NCI-H1417 (cell line): ENCODE measurements around the gene ANKLE2.
"Not testable (repeated sequence)": the region's sequence is repeated elsewhere in the genome, so short reads cannot be mapped to it uniquely, and the experiment has no call there.

Experiments used
- DNase-seq, 3 experiments: peaks; one replicate each; lab custom pipeline; 2025; lab: John Stamatoyannopoulos, UW

The ANKLE2 gene

GRCh38 chr12:132719141-132719953 lies 42.3 kb downstream of the ANKLE2 start:
- no peak for DNase-seq

GRCh38 chr12:132718644-132719043 lies 43.0 kb downstream of the ANKLE2 start:
- DNase-seq, result no peak

- DNase-seq, result no peak
Measured at GRCh38 chr12:132717531-132718387, 43.9 kb downstream of the ANKLE2 start.

GRCh38 chr12:132717011-132717410 lies 44.6 kb downstream of the ANKLE2 start:
- no peak for DNase-seq

- DNase-seq, result no peak
Measured at GRCh38 chr12:132716356-132716755, 45.3 kb downstream of the ANKLE2 start.

- no peak for DNase-seq
Measured at GRCh38 chr12:132715874-132716273, 45.8 kb downstream of the ANKLE2 start.

GRCh38 chr12:132713123-132713522 lies 48.5 kb downstream of the ANKLE2 start:
- no peak for DNase-seq

- peak in 2 of 3 experiments; percentile 68 for DNase-seq
Measured at GRCh38 chr12:132711080-132711843, 50.4 kb downstream of the ANKLE2 start.

GRCh38 chr12:132710405-132711079 lies 51.1 kb downstream of the ANKLE2 start, which contains the start of gene PGAM5:
Gene PGAM5 (plus strand): TSS chr12:132710842. CDS start chr12:132710877, 35 bp downstream.
- peak; percentile 93 to 95 (median 95) for DNase-seq

GRCh38 chr12:132710043-132710404 lies 51.6 kb downstream of the ANKLE2 start:
- peak in 1 of 3 experiments; percentile 77 for DNase-seq

- DNase-seq, result no peak
Measured at GRCh38 chr12:132708150-132708549, 53.5 kb downstream of the ANKLE2 start.

GRCh38 chr12:132707241-132707640 lies 54.4 kb downstream of the ANKLE2 start:
- DNase-seq, result no peak

GRCh38 chr12:132703641-132704040 lies 58.0 kb downstream of the ANKLE2 start:
- no peak for DNase-seq

GRCh38 chr12:132702640-132703039 lies 59.0 kb downstream of the ANKLE2 start:
- no peak for DNase-seq

- DNase-seq, result no peak
Measured at GRCh38 chr12:132700212-132700822, 61.3 kb downstream of the ANKLE2 start.

GRCh38 chr12:132698341-132698740 lies 63.3 kb downstream of the ANKLE2 start:
- DNase-seq, result no peak

GRCh38 chr12:132695431-132695830 lies 66.2 kb downstream of the ANKLE2 start:
- DNase-seq, result no peak

- not testable (repeated sequence) for DNase-seq
Measured at GRCh38 chr12:132694888-132695287, 66.7 kb downstream of the ANKLE2 start.

- DNase-seq, result not testable (repeated sequence)
Measured at GRCh38 chr12:132692030-132692429, 69.6 kb downstream of the ANKLE2 start.

GRCh38 chr12:132690112-132690511 lies 71.5 kb downstream of the ANKLE2 start:
- no peak for DNase-seq

- DNase-seq, result no peak
Measured at GRCh38 chr12:132689227-132689626, 72.4 kb downstream of the ANKLE2 start.
